HG02885 (cell line): ENCODE results near the gene ATF3.

Experiments used
- ATAC-seq: cut with Tn5 transposase; IDR thresholded peaks from one replicate; pipeline ENCODE4 v1.9.1; 2021; ENCODE audit warnings: mild to moderate bottlenecking; ENCODE audit not compliant: unreplicated experiment, poor library complexity

Gene ATF3

DNA sequence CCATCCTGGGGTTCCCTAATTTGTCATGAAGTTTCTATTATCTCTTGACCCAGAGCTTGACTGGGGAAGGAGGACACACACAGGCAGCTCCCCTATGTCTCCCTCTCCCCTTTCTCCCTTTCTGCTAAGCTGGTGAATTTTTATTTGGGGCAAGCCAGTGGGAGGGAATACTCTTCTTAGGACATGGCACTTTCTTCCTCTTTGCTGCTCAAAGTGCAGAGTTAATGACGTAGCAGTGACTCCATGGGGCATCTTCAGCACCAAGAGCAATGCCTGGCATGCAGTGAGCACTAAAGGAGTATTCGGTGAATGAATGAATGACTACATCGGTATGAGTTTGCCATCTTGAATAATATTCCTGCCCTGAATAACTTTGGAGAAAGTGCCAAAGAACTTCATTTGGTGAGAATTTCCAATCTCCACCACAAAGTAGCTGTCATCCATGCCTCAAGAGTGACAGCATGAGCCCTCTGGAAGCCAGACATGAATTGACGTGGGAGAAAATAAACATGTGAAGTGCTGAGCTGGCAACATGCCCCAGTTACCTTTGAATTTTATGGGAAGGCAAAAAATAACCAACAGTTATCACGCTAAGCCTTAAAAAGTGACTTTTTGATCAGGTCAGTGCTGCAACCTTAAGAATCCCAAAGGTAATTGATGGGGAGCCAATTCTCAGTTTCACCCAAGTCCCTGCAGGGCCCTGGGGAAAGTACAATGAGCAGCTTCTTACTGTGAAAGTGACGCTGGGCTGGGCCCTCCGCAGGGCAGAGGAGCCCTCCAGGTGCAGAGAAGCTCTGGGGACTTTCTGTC lies 22.1 kb upstream of the ATF3 start:
- peak; percentile 96 for ATAC-seq

DNA sequence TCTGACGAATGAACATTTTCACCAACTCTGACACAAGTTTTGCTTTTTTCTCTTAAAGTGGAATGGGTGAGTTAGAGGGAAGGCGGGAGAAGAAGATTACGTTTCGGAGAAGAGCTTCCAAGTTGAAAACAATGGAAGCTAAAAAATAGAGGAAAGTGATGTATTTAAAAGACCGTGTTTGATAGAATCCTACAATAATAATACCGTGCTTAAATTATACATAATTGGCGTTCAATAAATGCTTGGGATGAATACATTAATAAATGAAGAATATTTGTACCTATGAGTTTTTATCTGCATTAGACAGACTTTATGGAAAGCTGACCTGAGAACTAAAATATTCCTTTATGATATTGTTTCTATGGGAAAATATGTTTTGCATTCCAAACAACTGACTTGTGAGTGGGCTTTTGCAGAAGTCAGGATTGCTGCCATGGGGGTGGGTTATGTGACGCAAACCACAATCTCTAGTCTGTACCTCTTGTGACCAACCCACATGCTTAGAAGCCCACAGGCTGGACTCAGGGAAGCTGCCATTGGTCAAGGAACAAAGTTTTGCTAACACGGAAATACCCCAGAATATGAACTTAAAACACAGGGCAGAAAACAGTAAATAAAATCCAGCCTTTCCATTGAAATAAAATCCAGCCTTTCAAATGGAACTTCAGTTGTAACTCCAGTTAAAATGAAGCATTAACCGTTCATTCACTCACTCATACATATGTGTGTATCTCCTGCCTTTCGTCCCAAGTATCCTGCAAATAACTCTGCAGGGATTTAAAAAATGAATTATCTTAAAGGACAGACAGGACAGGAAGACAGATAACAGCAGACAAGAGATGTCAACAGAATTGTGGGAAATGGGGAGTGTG lies 21.3 kb upstream of the ATF3 start:
- ATAC-seq, result no peak

DNA sequence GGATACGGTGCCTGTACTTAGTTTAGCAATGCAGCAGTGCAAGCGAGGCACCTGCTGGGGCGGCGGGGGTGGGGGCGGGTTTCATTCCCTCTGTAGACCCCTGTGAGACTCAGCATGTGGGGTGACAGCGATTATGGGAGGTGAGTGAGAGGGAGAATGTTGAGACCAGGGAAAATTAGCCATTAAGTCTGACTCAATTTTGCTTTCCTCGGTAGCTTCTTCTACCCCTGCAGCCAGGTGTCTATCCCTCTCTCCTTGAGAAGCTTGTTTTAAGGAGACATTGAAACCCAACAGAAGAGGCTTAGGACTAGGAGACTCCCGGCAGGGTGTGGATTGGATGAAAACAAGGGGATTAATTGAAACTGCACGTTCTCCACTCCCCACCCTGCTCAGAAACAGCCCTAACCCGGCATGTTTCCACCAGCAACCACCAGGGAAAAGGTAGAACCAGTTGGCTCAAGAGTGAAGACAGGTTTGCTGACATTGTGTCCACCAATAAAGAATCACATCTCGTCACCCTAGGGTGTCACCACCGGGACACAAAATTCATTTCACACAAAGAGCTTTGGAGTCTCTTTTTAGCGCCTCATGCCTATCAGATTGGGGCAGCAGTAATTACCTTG lies 20.6 kb upstream of the ATF3 start:
- no peak for ATAC-seq

DNA sequence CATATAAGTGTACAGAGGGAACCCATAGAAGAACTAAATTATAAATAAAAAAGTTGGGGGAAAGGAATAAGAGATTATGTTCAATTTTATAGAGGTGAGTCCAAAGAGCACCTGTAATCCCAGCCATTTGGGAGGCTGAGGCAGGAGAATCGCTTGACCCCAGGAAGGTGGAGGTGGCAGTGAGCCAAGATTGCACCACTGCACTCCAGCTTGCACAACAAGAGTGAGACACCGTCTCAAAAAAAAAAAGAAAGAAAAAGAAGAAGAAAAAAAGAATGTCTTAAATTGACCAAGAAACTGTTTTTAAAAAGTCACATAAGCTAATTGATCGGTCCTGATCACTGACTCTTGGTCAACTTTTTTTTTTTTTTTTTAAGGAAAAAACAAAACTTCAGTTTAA lies 19.1 kb upstream of the ATF3 start:
- ATAC-seq, result no peak

DNA sequence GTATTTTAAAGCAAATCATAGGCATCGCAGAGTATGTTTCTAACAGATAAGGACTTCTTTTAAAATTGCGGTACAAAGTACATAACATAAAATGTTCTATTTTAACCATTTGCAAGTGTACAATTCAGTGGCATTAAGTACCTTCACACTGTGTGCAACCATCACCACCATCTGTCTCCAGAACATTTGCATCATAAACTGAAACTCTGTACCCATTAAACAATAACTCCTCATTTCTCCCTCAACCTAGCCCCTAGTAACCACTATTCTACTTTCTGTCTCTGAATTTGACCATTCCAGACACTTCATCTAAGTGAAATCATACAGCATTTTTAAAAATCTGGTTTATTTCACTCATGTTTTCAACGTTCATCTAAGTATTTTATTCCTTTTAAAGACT lies 16.6 kb upstream of the ATF3 start:
- no peak for ATAC-seq

DNA sequence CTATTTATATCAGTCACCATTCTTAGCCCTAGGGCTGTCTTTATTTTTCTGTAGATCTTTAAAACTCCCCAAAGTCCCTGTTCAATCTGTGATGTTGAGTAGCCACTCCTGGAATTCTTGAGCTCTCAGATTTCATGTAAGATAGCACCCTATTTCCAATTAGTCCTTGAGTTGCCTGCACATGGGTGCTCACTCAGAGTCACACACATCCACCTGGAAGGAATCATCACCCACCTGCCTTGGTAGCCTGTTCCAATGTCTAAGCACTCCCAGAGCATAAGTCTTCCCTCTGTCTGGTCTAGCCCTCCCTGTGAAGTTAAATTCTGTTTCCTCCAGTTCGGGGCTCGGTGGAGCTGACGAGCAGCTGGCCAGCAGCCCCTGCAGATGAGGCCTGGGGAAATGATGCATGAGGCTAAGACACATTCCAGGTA lies 14.7 kb upstream of the ATF3 start:
- ATAC-seq, result no peak

DNA sequence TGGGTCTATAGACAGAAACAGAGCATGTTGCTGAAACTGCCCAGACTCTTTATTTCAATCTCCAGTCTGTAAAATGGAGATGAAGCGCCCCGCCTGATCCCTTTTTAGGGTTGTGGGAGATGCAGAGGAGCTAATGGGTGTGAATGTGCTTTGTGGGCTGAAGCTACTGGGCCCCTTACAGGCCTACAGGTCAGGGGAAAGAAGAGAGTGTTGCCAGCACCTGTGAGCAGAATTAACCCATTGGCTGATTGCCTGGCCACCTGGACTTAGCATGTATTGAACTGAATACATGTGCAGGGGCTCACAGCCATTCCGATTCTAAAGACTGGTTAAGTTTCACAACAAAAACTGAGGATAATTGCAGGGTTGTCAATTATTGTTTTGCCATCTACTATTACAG lies 13.9 kb upstream of the ATF3 start:
- ATAC-seq, result no peak

DNA sequence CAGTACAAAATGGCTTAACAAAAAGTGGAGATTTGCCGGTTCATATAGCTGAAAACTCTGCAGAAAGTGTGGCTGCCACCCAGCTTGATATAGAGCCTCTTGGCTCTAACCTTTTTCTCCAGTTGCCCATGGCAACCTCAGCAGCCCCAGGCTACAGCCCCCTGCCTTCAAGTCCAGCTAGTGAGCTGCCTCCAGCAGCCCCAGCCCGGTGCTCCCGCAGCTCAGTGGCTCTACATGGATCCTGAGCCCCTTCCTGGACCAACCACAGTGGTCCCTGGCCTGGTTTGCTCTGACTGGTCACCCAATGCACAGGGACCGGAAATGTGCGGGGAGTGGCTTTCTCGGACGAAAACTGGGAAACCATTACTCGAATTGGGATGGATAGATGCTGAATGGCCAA lies 13.3 kb upstream of the ATF3 start:
- no peak for ATAC-seq

DNA sequence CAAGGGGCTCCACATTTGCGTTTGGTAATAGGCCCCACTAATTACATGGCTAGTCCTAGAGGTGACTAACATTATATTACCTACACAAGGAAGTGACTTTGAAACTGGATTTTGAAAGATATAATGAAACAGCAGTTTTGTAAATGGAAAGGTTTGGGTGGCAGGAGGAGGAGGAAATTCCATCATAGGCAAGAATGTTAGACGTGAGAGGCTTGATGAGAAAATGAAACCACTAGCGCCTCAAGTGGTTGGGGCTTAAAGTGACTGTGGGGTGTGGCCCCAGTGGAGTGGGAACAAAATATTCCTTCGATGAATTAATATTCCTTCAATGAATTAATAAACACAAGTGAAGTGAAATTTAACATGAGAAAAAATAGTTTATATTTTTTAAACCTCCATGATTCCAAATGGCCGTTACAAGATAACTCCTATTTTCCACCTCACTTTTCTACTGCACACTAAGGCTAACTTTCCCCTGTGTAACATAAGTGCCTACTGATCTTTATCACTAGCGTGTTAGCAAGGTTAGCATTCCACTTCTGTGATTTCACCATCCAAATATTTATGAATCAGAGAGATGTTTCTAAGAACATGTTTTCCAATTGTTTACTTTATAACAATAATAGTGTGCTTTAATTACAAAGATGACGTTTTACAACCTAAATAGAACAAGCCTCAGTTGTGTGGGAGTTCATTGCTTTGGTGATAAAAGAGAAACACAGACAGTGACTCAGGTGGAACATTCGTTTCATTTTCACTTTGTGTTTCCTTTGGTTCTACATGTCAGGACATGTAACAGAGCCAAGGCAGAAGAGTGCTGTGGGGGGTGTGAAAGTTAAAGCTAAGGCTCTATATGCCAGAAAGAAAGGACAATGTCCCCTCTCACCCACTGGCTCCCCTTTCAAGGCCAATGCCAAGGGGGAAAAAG lies 12.5 kb upstream of the ATF3 start:
- peak; percentile 98 for ATAC-seq

DNA sequence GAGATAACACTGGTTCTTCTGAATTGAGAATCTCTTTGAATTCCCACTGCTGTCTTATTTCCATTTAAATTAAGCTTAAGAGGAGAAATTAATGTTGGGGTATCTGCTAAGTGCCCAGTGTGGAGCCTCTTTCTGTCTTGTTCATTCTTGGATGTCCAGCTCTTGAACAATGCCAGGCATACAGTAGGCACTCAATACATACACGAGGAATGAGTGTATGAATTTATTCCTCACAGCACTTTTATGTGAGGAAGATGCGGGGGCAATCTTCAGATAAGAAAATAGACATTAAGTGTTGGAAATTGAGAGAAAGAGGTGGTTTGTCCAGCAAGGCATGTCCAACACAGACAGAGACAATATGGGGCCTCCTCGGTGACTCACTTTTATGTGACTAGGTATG lies 11.8 kb upstream of the ATF3 start:
- no peak for ATAC-seq

DNA sequence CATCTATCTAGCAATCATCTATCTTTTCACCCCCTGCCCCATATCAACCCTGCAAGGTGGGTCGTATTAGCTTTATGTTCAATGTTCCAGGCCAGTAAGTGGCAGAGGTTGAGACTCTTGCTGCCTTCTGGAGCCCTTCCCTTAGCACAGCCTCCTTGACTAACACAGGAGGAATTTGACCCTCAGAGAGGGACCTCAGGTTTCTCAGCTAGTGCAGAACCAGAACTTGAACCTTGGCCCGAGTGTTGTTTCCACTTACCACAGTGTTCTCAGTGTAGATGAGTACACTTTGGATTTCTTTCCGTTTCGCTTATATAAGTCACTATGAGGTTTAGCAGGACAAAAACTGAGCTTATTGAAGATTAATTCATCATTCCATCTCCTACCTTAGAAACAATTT lies 11.1 kb upstream of the ATF3 start:
- ATAC-seq, result no peak

DNA sequence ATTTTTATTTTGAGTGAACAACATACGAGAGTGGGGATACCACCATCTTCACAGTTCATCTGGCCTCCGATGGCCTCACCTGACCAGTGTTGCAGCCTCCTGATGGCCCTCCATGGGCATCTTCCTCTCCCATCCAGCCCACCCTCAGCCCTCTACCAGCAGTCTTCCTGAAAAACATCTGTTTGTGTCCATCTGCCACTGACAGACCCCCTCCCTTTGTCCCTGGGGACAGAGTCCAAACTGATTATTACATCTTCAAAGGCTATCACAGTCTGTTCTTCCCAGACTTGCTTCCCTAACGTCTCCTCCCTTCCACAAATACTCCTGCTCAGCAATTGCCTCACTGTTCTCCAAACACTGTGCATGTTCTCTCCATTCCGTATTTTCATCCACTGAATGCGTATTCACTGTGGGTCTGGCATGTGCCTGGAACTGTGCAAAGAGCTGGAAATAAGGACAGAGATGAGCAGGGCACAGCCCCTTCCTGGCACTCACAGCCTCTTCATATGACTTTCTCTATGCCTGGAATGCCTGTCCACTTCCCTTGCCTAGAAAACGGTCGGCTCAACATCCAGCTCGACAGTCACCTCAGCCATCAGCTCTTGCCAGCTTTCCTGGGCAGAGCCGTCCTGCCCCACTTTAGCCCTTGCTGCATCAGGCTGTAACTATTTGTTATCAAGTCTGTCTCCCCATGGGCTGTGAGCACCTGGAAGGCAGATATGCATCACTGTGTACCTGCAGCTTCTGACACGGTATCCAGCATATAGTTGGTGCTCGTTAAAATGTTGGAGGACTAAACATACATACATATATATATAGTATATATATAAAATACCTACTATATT lies 8.3 kb upstream of the ATF3 start:
- ATAC-seq, result no peak

DNA sequence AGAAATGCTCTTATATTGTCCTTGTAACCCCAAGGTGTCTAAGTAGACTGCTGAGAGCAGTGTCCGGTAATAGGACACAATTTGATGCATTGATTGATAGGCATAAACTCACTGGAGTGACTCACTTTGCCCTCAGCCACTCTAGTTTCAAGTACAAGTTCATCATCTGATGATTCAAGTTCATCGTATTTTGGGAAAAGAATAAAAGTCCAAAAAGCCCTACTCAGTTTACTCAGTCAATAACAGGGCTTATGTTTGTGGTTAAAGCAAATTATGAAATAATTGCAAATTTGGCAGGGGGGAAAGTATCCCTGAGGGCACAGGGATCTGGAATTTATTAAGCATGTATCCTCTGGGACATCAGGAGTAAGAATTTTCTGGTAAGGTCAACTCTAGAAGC lies 7.6 kb upstream of the ATF3 start:
- ATAC-seq, result no peak

DNA sequence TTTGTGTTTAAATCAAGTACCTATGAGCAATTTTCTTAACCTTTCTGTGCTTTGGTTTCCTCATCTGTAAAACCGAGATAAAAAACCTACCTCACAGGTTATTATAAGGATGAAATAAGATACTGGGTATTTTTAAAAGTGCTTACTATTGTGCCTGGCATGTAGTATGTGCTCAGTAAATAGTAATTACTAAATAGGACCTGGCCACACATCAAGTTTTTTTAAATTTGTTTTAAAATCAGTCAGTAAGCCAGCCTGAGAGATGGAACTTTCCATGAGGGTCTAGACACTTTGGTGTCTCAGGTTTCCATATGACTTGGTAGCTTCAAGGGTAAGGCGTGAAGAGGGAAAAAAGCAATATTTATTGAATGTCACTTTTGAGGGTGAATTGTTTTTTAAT lies 7.0 kb upstream of the ATF3 start:
- no peak for ATAC-seq

DNA sequence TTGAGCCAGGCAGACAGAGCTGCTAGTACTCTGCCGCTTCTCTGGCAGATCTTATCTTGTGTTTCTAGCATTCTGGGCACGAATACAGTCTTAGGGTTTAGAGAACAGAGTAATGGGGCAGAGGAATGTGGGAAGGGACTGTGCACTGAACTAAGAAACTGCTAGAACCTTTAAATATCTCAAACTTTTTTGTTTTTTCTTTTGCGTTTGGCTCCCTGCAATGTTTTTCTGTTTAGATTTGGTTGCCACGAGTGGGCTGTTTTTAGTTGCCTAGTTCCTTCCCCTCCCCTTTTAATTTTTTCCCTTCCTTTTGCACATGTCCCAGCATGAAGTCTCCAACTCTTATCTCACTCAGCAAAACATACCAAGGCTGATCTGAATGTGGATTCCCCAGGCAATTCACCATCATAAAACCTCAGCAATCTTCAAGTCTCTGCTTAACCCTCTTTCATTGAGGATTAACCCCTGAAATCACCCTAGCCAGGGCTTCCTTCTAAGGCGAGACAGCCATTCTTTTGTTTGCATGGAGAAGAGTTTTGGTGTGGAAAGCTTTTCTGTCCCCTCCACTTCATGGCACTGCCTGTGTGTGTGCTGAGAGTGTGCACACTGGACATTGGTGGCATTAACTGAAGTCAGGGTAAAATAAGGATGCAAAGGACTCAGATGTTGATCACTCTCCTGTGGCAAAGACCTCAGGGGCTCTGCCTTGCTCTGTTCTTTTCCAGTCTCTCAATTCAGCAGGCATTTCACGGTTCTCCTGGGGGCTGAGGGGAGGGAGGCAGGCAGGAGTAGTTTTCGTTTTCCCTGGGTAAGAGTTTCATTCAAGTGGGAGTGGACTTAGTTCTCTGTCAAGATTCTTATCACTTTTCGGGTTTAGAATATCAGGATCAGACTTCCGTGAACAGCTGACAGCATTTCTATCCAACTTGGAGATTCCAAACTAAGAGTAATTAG lies 2.8 kb upstream of the ATF3 start:
- no peak for ATAC-seq

DNA sequence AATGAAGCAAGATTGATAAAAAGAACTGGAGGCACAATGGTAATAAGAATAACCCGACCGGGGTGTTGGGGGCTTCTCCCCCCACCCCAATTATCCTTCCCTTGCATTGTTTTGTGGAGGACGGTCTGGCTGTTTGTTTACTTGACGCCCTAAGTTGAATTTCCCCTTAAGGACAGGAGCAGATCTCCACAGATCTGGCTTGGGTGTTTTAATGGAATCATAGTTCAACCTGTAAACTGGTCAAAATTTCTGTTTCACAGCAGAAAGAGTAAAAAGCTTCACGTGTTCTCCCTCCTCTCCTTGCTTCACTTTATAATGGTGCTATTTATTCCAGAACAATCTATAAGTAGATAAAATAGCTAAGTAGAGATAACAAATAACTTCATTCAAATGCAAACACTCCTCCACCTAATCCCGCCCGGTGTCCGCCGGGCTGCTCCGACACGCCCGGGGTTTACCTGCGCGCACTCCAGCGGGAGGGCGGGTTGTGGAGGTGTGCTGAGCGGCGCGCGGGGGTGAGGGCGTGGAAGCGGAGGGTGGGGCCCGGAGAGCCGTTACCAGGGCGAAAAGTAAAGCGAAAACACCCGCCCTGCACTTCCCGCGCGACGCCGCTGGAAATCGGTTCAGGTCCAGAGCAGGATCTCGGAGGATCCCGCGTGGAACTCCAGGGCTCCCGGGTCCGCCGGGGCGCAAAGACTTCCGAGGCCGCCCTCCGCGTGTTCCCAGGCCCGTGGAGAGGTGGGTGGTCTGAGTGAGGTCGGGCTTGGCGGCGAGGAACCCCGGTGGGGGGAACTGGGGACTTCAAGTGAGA lies 2.0 kb upstream of the ATF3 start:
- no peak for ATAC-seq

DNA sequence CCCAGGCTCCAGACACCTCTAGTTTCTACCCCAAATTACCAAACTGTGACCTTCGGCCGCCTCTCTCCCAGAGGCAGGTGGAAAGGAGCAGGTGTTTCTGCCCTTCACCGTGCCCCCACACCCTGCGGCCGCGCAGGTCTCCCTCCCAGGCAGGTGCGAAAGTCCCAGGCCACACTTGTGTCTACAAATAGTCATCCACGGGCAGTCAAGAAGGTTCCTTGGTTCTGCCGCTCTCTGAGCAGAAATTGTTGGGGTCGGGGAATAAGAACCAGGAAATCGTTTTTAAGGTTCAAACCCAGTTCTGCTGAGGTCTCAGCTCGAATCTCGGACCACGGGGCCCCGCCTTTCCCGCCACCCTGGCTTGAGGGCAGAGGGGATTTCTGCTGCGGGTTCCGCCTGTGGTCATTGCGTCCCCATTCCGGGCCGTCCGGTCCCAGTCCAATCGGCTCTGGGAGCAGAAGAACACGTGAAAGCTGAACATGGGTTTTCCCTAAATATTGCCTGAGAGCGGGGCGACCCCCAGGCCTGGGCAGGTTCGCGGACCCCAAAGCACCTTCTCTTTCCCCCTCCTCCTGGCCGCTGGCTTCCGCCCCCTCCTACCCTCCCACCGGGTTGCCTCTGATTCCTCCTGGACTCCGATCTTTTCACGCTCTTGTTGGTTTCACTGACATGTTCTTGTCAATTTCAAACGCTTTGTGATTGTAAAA lies 1.2 kb upstream of the ATF3 start:
- ATAC-seq, result no peak
